ENCODE results near the gene GPATCH4. TPM values are rescaled to one million over a fixed set of nuclear protein-coding genes. Genes with fewer than 3 reads are reported as not detected.

GPATCH4 gene
- total and polyA plus RNA-seq, 10 of the 15 experiments (the other 5 are each of a cell fraction or from before 2014, with no cell fraction given) = 35.5 to 111 (median 73.9) TPM

GRCh38 chr1:156590326-156591180 is 10.7 kb downstream of the GPATCH4 start (continued):
- TF ChIP-seq, protein P1, sequence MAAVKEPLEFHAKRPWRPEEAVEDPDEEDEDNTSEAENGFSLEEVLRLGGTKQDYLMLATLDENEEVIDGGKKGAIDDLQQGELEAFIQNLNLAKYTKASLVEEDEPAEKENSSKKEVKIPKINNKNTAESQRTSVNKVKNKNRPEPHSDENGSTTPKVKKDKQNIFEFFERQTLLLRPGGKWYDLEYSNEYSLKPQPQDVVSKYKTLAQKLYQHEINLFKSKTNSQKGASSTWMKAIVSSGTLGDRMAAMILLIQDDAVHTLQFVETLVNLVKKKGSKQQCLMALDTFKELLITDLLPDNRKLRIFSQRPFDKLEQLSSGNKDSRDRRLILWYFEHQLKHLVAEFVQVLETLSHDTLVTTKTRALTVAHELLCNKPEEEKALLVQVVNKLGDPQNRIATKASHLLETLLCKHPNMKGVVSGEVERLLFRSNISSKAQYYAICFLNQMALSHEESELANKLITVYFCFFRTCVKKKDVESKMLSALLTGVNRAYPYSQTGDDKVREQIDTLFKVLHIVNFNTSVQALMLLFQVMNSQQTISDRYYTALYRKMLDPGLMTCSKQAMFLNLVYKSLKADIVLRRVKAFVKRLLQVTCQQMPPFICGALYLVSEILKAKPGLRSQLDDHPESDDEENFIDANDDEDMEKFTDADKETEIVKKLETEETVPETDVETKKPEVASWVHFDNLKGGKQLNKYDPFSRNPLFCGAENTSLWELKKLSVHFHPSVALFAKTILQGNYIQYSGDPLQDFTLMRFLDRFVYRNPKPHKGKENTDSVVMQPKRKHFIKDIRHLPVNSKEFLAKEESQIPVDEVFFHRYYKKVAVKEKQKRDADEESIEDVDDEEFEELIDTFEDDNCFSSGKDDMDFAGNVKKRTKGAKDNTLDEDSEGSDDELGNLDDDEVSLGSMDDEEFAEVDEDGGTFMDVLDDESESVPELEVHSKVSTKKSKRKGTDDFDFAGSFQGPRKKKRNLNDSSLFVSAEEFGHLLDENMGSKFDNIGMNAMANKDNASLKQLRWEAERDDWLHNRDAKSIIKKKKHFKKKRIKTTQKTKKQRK (IDR thresholded peaks at IDR 0.05; ENCODE audit: low read depth, low read length) = no peak
- TF ChIP-seq E2F4 (IDR thresholded peaks at IDR 0.05; ENCODE audit: low read depth, low read length) (no peak), PAX8 (IDR thresholded peaks at IDR 0.05) (no peak)

GRCh38 chr1:156589546-156589945 is 11.7 kb downstream of the GPATCH4 start:
- Histone ChIP-seq H3K36me3 (ENCODE audit: control insufficient read depth in 2 of 2, insufficient read depth in 2 of 2, low read length in 1 of 2) (peaks cover 6 to 9% of the 10 kb centered on the region in 2 experiments; a peak in 2 of 4 replicates), H3K27ac (ENCODE audit: control insufficient read depth, insufficient read depth) (no peak overlapping the region), H3K4me1 (ENCODE audit: control insufficient read depth, insufficient read depth, low read length) (peaks cover 5% of the 10 kb centered on the region), H3K9me3 (replicated peaks; ENCODE audit: control insufficient read depth, insufficient read depth, low read length) (no peaks in the 10 kb centered on the region), H3K4me3 (no peak overlapping the region), H3K79me2 (ENCODE audit: control insufficient read depth, insufficient read depth, low read length) (peaks cover 9% of the 10 kb centered on the region), H4K20me1 (ENCODE audit: control insufficient read depth, insufficient read depth) (no peaks in the 10 kb centered on the region), H3K27me3 (replicated peaks in 1 of 2; ENCODE audit: control insufficient read depth in 2 of 2, insufficient read depth in 2 of 2, low read length in 1 of 2) (no peaks in the 10 kb centered on the region; a peak in 1 of 4 replicates), H3K4me2 (ENCODE audit: control insufficient read depth, insufficient read depth) (no peak overlapping the region), H3K9ac (ENCODE audit: control insufficient read depth, insufficient read depth, low read length) (no peak overlapping the region), H2AFZ (ENCODE audit: control insufficient read depth, low read depth, low read length) (no peak overlapping the region)
- 39% methylated on average over 4 of the region's 5 CpGs for WGBS (ENCODE audit: insufficient coverage, insufficient replicate concordance, low lambda C conversion rate, missing lambda C conversion rate)
- TF ChIP-seq RAD51 (IDR thresholded peaks at IDR 0.05) (no peak), CREB1 (IDR thresholded peaks at IDR 0.05; ENCODE audit: low read depth) (no peak), ZBED1 (IDR thresholded peaks at IDR 0.05; ENCODE audit: borderline replicate concordance) (no peak), HDGF (IDR thresholded peaks at IDR 0.05) (no peak), MXI1 (IDR thresholded peaks at IDR 0.05; ENCODE audit: low read depth, low read length) (no peak), TARDBP (IDR thresholded peaks at IDR 0.05; ENCODE audit: borderline replicate concordance) (no peak), MAX (IDR thresholded peaks at IDR 0.05; ENCODE audit: low read depth, low read length) (no peak)
- TF ChIP-seq, protein P2, sequence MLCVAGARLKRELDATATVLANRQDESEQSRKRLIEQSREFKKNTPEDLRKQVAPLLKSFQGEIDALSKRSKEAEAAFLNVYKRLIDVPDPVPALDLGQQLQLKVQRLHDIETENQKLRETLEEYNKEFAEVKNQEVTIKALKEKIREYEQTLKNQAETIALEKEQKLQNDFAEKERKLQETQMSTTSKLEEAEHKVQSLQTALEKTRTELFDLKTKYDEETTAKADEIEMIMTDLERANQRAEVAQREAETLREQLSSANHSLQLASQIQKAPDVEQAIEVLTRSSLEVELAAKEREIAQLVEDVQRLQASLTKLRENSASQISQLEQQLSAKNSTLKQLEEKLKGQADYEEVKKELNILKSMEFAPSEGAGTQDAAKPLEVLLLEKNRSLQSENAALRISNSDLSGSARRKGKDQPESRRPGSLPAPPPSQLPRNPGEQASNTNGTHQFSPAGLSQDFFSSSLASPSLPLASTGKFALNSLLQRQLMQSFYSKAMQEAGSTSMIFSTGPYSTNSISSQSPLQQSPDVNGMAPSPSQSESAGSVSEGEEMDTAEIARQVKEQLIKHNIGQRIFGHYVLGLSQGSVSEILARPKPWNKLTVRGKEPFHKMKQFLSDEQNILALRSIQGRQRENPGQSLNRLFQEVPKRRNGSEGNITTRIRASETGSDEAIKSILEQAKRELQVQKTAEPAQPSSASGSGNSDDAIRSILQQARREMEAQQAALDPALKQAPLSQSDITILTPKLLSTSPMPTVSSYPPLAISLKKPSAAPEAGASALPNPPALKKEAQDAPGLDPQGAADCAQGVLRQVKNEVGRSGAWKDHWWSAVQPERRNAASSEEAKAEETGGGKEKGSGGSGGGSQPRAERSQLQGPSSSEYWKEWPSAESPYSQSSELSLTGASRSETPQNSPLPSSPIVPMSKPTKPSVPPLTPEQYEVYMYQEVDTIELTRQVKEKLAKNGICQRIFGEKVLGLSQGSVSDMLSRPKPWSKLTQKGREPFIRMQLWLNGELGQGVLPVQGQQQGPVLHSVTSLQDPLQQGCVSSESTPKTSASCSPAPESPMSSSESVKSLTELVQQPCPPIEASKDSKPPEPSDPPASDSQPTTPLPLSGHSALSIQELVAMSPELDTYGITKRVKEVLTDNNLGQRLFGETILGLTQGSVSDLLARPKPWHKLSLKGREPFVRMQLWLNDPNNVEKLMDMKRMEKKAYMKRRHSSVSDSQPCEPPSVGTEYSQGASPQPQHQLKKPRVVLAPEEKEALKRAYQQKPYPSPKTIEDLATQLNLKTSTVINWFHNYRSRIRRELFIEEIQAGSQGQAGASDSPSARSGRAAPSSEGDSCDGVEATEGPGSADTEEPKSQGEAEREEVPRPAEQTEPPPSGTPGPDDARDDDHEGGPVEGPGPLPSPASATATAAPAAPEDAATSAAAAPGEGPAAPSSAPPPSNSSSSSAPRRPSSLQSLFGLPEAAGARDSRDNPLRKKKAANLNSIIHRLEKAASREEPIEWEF (IDR thresholded peaks at IDR 0.05; ENCODE audit: insufficient replicate concordance, low read depth, low read length) = no peak
- ATAC-seq (no peak), FAIRE-seq (no peak), DNase-seq (ENCODE audit: low read depth, low spot score) (no peak)
- SMC1A ChIA-PET (ENCODE audit: uncharacterized antibody, unreplicated experiment) = interaction anchor here (1.4 to 5.9 kb wide), 3 partner anchors 13 to 82 kb away, joined by 3 to 47 read pairs (median 3); partner anchors contain the start of gene GPATCH4
- BruUV-seq (replicated peaks) = no TSS peak
- RAD21 ChIA-PET (ENCODE audit: unreplicated experiment) = no interaction called here
- in situ Hi-C loops (cut with MboI) = no loop called here
- POLR2A ChIA-PET = no interaction called here
- intact Hi-C loops (cut with micrococcal nuclease; ENCODE audit: unreplicated experiment) = no loop called here
- CTCF ChIA-PET = interaction anchor here (0.9 to 2.0 kb wide), 4 partner anchors 16 to 132 kb away, joined by 3 to 11 read pairs (median 4); no protein-coding TSS in a partner anchor
